RWPE1 (cell line): Measurements from ENCODE around the gene ACOT11.

Experiments
- CTCF ChIA-PET: fragments of 350-600 bp; sonication (Branson Sonifier 250); formaldehyde crosslinking; extraction: SDS; loops from one replicate; lab custom pipeline; 2021; lab: Yijun Ruan, JAX
- POLR2A ChIA-PET: fragments of 400-600 bp; formaldehyde crosslinking; extraction: SDS; loops from one replicate; lab custom pipeline; 2020; ENCODE audit warnings: antibody characterized with exemption; ENCODE audit not compliant: low non-redundant PET; lab: Yijun Ruan, JAX
- DNase-seq: peaks from one replicate; pipeline ENCODE4 v3.0.0; 2012; ENCODE audit warnings: low spot score
- H3K27ac ChIP-seq: fragments of 450-650 bp; 2 replicates; pipeline ENCODE4 v1.5.1; 2017
- TF ChIP-seq, protein P1 (sequence below): fragments of 450-650 bp; conservative IDR thresholded peaks from 2 replicates; pipeline ENCODE4 v1.5.1; 2017; ENCODE audit warnings: low read depth, mild to moderate bottlenecking

Gene ACOT11

GRCh38 chr1:54599211-54599823 lies 51.3 kb downstream of the ACOT11 start:
- no peak overlapping the region for H3K27ac ChIP-seq
- no peak for DNase-seq
- ChIA-PET CTCF (no interaction called here), POLR2A (no interaction called here)
- TF ChIP-seq, protein P1, sequence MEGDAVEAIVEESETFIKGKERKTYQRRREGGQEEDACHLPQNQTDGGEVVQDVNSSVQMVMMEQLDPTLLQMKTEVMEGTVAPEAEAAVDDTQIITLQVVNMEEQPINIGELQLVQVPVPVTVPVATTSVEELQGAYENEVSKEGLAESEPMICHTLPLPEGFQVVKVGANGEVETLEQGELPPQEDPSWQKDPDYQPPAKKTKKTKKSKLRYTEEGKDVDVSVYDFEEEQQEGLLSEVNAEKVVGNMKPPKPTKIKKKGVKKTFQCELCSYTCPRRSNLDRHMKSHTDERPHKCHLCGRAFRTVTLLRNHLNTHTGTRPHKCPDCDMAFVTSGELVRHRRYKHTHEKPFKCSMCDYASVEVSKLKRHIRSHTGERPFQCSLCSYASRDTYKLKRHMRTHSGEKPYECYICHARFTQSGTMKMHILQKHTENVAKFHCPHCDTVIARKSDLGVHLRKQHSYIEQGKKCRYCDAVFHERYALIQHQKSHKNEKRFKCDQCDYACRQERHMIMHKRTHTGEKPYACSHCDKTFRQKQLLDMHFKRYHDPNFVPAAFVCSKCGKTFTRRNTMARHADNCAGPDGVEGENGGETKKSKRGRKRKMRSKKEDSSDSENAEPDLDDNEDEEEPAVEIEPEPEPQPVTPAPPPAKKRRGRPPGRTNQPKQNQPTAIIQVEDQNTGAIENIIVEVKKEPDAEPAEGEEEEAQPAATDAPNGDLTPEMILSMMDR, result no peak

DNA sequence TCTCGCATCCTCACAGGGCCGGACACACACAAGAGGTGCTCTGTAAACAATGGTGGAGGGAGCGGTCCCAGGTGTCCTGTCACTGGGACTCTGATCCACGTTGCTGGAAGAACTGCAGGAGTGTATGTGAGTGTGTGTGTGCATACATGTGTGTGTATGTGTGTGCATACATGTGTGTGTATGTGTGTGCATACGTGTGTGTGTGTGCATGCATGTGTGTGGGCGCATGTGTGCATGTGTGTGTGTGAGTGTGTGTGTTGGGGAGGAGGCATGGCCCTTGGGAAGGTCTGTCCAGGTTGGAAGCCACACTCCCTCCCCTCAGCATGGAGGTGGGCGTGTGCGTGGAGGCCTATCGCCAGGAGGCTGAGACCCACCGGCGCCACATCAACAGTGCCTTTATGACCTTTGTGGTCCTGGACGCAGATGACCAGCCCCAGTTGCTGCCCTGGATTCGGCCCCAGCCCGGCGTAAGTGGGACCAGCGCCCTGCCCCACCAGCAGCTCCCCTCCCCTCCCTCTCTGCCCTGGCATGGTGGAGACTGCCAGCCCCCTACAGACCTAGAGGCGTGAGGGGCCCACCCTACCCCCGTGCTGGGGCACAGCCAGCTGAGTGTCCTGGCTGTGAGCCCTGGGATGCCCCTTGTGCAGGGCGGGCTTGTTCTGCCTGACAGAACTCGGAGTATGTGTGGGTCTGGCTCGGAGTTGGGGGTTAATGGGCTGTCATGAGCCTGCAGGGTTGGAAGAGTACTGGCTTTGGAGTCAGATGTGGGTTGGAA lies 53.1 kb downstream of the ACOT11 start:
- TF ChIP-seq, protein P1, result no peak
- no peak overlapping the region for H3K27ac ChIP-seq
- POLR2A ChIA-PET, result no interaction called here
- DNase-seq, result no peak
- CTCF ChIA-PET, result no interaction called here

DNA sequence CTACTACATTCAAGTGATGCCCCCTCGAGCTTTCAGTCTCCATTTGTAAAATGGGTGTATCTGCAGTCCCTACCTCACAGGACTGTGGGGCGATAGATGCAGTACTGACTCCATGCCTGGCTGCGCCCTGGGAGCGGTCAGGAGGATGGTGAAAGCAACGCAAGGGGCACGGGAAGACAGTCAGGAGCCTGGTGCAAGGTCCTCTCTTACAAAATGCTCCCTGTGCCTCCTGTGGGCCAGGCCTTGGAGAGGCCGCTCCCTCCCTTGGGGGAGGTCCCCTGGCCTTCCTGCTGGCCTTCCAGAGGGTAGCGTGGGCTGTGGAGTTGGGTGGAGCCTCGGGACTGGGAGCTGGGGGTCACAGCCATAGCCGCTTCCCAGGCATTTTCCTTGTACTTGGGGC lies 53.7 kb downstream of the ACOT11 start:
- POLR2A ChIA-PET, result no interaction called here

GRCh38 chr1:54602554-54602953 lies 54.5 kb downstream of the ACOT11 start:
- DNase-seq, result no peak
- ChIA-PET CTCF (no interaction called here), POLR2A (no interaction called here)
- TF ChIP-seq, protein P1, result no peak
- no peak overlapping the region for H3K27ac ChIP-seq

More for the DNA sequence above, 53.7 kb downstream of the ACOT11 start:
- CTCF ChIA-PET, result no interaction called here
- TF ChIP-seq, protein P1, result no peak
- DNase-seq, result no peak
- no peak overlapping the region for H3K27ac ChIP-seq

GRCh38 chr1:54603241-54603640 lies 55.2 kb downstream of the ACOT11 start:
- TF ChIP-seq, protein P1, result no peak
- CTCF ChIA-PET, result no interaction called here
- DNase-seq, result no peak
- POLR2A ChIA-PET, result no interaction called here
- H3K27ac ChIP-seq, result no peak overlapping the region

- TF ChIP-seq, protein P1, result no peak
- ChIA-PET CTCF (interaction anchor here (0.7 kb wide), 1 partner anchor 116 kb away, joined by 5 read pairs; no protein-coding TSS in a partner anchor), POLR2A (interaction anchor here (0.6 kb wide), 1 partner anchor 50 kb away, joined by 3 read pairs; no protein-coding TSS in a partner anchor)
- DNase-seq, result no peak
- peak overlapping the region; percentile 64 for H3K27ac ChIP-seq
These were observed 56.0 kb downstream of the ACOT11 start for GRCh38 chr1:54604051-54604450.
